HepG2 (cell line): ENCODE results near the gene GPN1. TPM values are rescaled to one million over a fixed set of nuclear protein-coding genes. Genes with fewer than 3 reads are reported as not detected.

Experiments
- ATAC-seq: fragments of 200-7000 bp; cut with Tn5 transposase; 3 replicates; pipeline ENCODE4 v1.9.1; 2020; ENCODE audit warnings: mild to moderate bottlenecking, moderate library complexity
- BruUV-seq: library from RNA; stranded (reverse); fragments of 400-500 nt; replicated peaks from 2 replicates; lab custom pipeline; 2021; lab: Mats Ljungman, UMichigan
- CTCF ChIA-PET: fragments of 300-600 bp; formaldehyde crosslinking; extraction: SDS; loops from one replicate; lab custom pipeline; 2021; ENCODE audit warnings: low total read pairs, inconsistent platforms, low intra/inter-chr PET ratio; lab: Yijun Ruan, JAX
- POLR2A ChIA-PET: fragments of 350-600 bp; sonication (Branson Sonifier 250); formaldehyde crosslinking; loops from one replicate; lab custom pipeline; 2020; ENCODE audit warnings: antibody characterized with exemption, inconsistent platforms; lab: Yijun Ruan, JAX
- DNase-seq: peaks from one replicate; pipeline ENCODE4 v3.0.0-alpha.2; 2015; ENCODE audit warnings: low spot score
- FAIRE-seq: peaks from 3 replicates; lab custom pipeline; 2011; peaks lifted over from hg19 to GRCh38; lab: Jason Lieb, UNC
- H2AFZ ChIP-seq: one replicate; pipeline ENCODE4 v1.6.1; 2011; ENCODE audit warnings: low read length, inconsistent platforms
- H3K27ac ChIP-seq: fragments of 300-600 bp; 3 replicates; pipeline ENCODE4 v1.8.0; 2011; ENCODE audit warnings: mixed run types, mild to moderate bottlenecking, mixed read lengths, low read length, inconsistent platforms; ENCODE audit not compliant: insufficient read depth; ENCODE audit errors: extremely low read length
- H3K27me3 ChIP-seq, 2 experiments: fragments of 200-600 bp in 1 of 2; 2 replicates in 1 of 2; 3 replicates in 1 of 2; pipeline versions ENCODE4 v1.6.0 to v1.8.0; 2011; ENCODE audit warnings: low read length in 2 of 2, mild to moderate bottlenecking in 2 of 2, moderate library complexity in 2 of 2, inconsistent platforms in 1 of 2; ENCODE audit not compliant: insufficient read depth in 2 of 2, control insufficient read depth in 1 of 2
- H3K36me3 ChIP-seq, 2 experiments: fragments of 200-600 bp in 1 of 2; replicated peaks in 1 of 2; 2 replicates in 1 of 2; 3 replicates in 1 of 2; pipeline versions ENCODE4 v1.5.1 to v1.8.0; 2011; ENCODE audit warnings: low read length in 2 of 2, inconsistent platforms in 1 of 2; ENCODE audit not compliant: insufficient read depth in 2 of 2, control insufficient read depth in 1 of 2
- H3K4me1 ChIP-seq: 2 replicates; pipeline ENCODE4 v1.5.1; 2012; ENCODE audit warnings: low read length, inconsistent platforms; ENCODE audit not compliant: insufficient read depth
- H3K4me2 ChIP-seq: 2 replicates; pipeline ENCODE4 v1.6.0; 2011; ENCODE audit warnings: low read depth, low read length, inconsistent platforms
- H3K4me3 ChIP-seq, 3 experiments: fragments of 200-600 bp in 1 of 3; sonication (generic), shearing (Covaris generic) in 1 of 3; replicated peaks in 1 of 3; 2 replicates each; pipeline ENCODE4 v1.5.1; 2011 to 2016; ENCODE audit warnings: low read length in 3 of 3, inconsistent platforms in 2 of 3, low read depth in 2 of 3, mild to moderate bottlenecking in 2 of 3, control low read depth in 1 of 3, mixed read lengths in 1 of 3; ENCODE audit not compliant: insufficient read depth in 1 of 3
- H3K79me2 ChIP-seq: one replicate; pipeline ENCODE4 v1.6.1; 2011; ENCODE audit warnings: low read length, inconsistent platforms; ENCODE audit not compliant: insufficient read depth
- H3K9ac ChIP-seq: 2 replicates; pipeline ENCODE4 v1.6.0; 2011; ENCODE audit warnings: mild to moderate bottlenecking, low read depth, low read length, inconsistent platforms; ENCODE audit not compliant: insufficient read depth
- H3K9me3 ChIP-seq: 2 replicates; pipeline ENCODE4 v1.5.1; 2012; ENCODE audit warnings: mild to moderate bottlenecking, low read length
- H4K20me1 ChIP-seq: 2 replicates; pipeline ENCODE4 v1.6.0; 2011; ENCODE audit warnings: inconsistent platforms, mild to moderate bottlenecking, low read length, moderate library complexity; ENCODE audit not compliant: insufficient read depth
- BCL3 ChIP-seq: sonication (generic); formaldehyde crosslinking; IDR thresholded peaks from 2 replicates; pipeline ENCODE4 v1.5.1; 2020; ENCODE audit warnings: mild to moderate bottlenecking, missing genetic modification reagents, moderate library complexity
- ELF1 ChIP-seq: sonication (generic); formaldehyde crosslinking; IDR thresholded peaks from 2 replicates; pipeline ENCODE4 v1.4.0; 2020; ENCODE audit warnings: missing genetic modification reagents
- FOXM1 ChIP-seq: sonication (generic); formaldehyde crosslinking; IDR thresholded peaks from 2 replicates; pipeline ENCODE4 v1.5.0; 2020; ENCODE audit warnings: missing genetic modification reagents
- POLR2G ChIP-seq: fragments of 200-400 bp; formaldehyde crosslinking; IDR thresholded peaks from 2 replicates; pipeline ENCODE4 v1.6.1; 2018; ENCODE audit warnings: mild to moderate bottlenecking, low read depth, low read length, moderate library complexity
- RELA ChIP-seq: sonication (generic); formaldehyde crosslinking; IDR thresholded peaks from 2 replicates; pipeline ENCODE4 v1.4.0; 2020; ENCODE audit warnings: missing genetic modification reagents
- ZKSCAN1 ChIP-seq: fragments of 150-350 bp; IDR thresholded peaks from 2 replicates; pipeline ENCODE4 v1.6.1; 2014; ENCODE audit warnings: low read length
- ZNF407 ChIP-seq: sonication (generic); formaldehyde crosslinking; IDR thresholded peaks from one replicate; pipeline ENCODE4 v1.5.1; 2020; ENCODE audit warnings: mild to moderate bottlenecking, missing genetic modification reagents; ENCODE audit errors: not compliant biosample characterization
- WGBS: methylation state at CpG from one replicate; pipeline ENCODE4 v1.1.6; 2017; ENCODE audit warnings: low lambda C conversion rate; 5-methylcytosine and 5-hydroxymethylcytosine counted together
- in situ Hi-C: cut with HindIII; loops from 2 replicates; pipeline ENCODE4 v1.10.0; 2017; ENCODE audit warnings: low pct_unique_long_range_greater_than_20kb; ENCODE audit not compliant: extremely low pct_ligation_motif_present
- intact Hi-C: fragments of 100-400 bp; cut with micrococcal nuclease; formaldehyde crosslinking; loops from one replicate; pipeline ENCODE4 v1.10.0; 2022; ENCODE audit not compliant: unreplicated experiment
- polyA plus RNA-seq, 8 experiments: library from polyadenylated mRNA; depleted of rRNA in 3 of 8; stranded (reverse) in 7 of 8; unstranded in 1 of 8; fragments of >200 nt; fragmentation: Illumina TruSeq in 4 of 8; extraction: Trizol in 4 of 8; gene quantifications; 2 replicates each; pipeline versions ENCODE4 v1.2.1 to v1.2.3, GENCODE V29; 2011 to 2016; ENCODE audit warnings: low read depth in 4 of 8, missing spikeins in 1 of 8, mixed read lengths in 1 of 8; ENCODE audit not compliant: insufficient read depth in 1 of 8
- total RNA-seq, 5 experiments: library from RNA; depleted of rRNA; stranded (reverse); fragments of >200 nt; fragmentation: Illumina TruSeq; extraction: Trizol; gene quantifications; 2 replicates each; pipeline ENCODE4 v1.2.3, GENCODE V29; 2016; ENCODE audit warnings: low read depth in 1 of 5

Gene GPN1
- total and polyA plus RNA-seq, 2 of the 13 experiments (the other 11 are each of a cell fraction or from before 2014, with no cell fraction given): 54.5 to 62.7 TPM

GRCh38 chr2:27647737-27648136, 18.9 kb downstream of the GPN1 start:
- CTCF ChIA-PET: no interaction called here
- TF ChIP-seq ELF1: no peak
- no peak for TF ChIP-seq FOXM1 (CRISPR knock-in tag)
- TF ChIP-seq ZKSCAN1: no peak
- no peak for TF ChIP-seq RELA
- no peak for TF ChIP-seq BCL3
- intact Hi-C loops: no loop called here

GRCh38 chr2:27651056-27651455, 22.2 kb downstream of the GPN1 start:
- CTCF ChIA-PET: no interaction called here
- Histone ChIP-seq H3K36me3 (peaks cover 34 to 89% of the 10 kb centered on the region in 2 experiments), H4K20me1 (no peaks in the 10 kb centered on the region), H3K79me2 (no peaks in the 10 kb centered on the region), H3K9ac (no peak overlapping the region), H3K9me3 (no peaks in the 10 kb centered on the region), H3K27ac (no peak overlapping the region), H2AFZ (no peak overlapping the region), H3K4me2 (no peak overlapping the region), H3K27me3 (no peaks in the 10 kb centered on the region), H3K4me1 (no peaks in the 10 kb centered on the region), H3K4me3 (no peak overlapping the region)
- intact Hi-C loops (no loop called here), in situ Hi-C loops (no loop called here)
- no peak for ATAC-seq
- 86% methylated on average over 4 of the region's 4 CpGs for WGBS
- no peak for FAIRE-seq
- peak; percentile 35; the same call in 1 of the 2 replicates for TF ChIP-seq POLR2G
- TF ChIP-seq ZNF407 (CRISPR knock-in tag): no peak
- POLR2A ChIA-PET: interaction anchor here (3.2 kb wide), 1 partner anchor 12 kb away, joined by 7 read pairs; the partner anchor contains the start of genes SLC4A1AP and SUPT7L
- BruUV-seq: TSS peak; percentile 7
- no peak for DNase-seq

More at GRCh38 chr2:27647737-27648136, 18.9 kb downstream of the GPN1 start:
- no TSS peak for BruUV-seq
- no peaks in the 10 kb centered on the region for H3K9me3 ChIP-seq
- H3K4me3 ChIP-seq: no peak overlapping the region
- H4K20me1 ChIP-seq: no peaks in the 10 kb centered on the region
- DNase-seq (no peak), ATAC-seq (no peak; the same call in 1 of the 3 replicates), FAIRE-seq (no peak)
- no peak overlapping the region for H2AFZ ChIP-seq
- in situ Hi-C loops: no loop called here
- no peak overlapping the region for H3K9ac ChIP-seq
- WGBS: 93% methylated on average over 4 of the region's 4 CpGs
- H3K79me2 ChIP-seq: no peaks in the 10 kb centered on the region
- H3K36me3 ChIP-seq: peaks cover 19 to 78% of the 10 kb centered on the region in 2 experiments
- no peaks in the 10 kb centered on the region for H3K4me1 ChIP-seq
- H3K27ac ChIP-seq: no peak overlapping the region
- no peak overlapping the region for H3K4me2 ChIP-seq
- H3K27me3 ChIP-seq: no peaks in the 10 kb centered on the region
- POLR2A ChIA-PET: interaction anchor here (0.6 kb wide), 1 partner anchor 210 kb away, joined by 3 read pairs; no protein-coding TSS in a partner anchor
